ENCODE data around the gene ALG3. TPM values are rescaled to one million over a fixed set of nuclear protein-coding genes. Genes with fewer than 3 reads are reported as not detected.

ALG3 gene
- total RNA-seq, 1 experiment from 2014 or later = 62.2 TPM

DNA sequence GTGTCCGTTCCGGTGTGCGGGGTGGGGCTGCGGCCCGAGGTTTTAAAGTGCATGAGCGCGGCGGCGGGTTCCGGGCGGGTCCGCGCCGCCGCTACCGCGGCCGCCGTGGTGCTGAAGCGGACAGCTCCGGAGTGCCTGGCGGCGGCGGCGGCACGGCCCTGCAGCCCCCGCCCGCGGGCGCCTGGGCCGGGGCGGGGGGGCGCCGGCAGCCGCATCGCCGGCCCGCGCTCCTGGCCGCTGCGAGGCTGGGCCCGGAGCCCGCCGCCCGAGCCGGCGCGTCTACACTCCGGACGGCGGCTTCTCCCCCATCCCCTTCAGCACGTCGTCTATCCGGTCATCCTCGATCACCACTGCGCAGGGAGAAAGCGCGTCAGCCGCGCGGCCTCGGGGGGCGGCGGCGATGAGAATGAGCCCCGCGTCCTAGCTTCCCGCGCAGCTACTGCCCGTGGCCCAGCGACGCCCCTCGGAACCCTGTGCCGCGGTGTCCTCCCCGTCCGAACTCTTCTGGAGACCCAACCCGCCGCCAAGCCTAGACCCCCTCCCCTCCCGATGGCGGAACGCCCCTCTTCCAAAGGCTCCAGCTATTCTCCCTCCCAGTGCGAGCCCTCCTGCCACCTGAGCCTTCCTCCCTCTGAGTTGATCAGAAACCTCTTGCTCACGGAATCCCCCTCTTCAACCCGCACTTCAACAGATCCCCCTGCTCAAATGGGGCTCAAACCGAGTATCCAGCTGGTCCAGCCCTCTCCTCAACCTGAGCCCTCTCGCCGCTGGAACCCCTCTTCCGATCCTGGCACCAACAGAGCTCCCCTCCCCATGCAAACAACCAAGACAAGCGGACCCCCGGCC lies 11.3 kb upstream of the ALG3 start:
- DNase-seq = no peak
- peaks cover 14% of the 10 kb centered on the region; the same call in 1 of the 2 replicates for H3K27me3 ChIP-seq (ENCODE audit: insufficient read depth, low read length)
- TF ChIP-seq, protein P1, sequence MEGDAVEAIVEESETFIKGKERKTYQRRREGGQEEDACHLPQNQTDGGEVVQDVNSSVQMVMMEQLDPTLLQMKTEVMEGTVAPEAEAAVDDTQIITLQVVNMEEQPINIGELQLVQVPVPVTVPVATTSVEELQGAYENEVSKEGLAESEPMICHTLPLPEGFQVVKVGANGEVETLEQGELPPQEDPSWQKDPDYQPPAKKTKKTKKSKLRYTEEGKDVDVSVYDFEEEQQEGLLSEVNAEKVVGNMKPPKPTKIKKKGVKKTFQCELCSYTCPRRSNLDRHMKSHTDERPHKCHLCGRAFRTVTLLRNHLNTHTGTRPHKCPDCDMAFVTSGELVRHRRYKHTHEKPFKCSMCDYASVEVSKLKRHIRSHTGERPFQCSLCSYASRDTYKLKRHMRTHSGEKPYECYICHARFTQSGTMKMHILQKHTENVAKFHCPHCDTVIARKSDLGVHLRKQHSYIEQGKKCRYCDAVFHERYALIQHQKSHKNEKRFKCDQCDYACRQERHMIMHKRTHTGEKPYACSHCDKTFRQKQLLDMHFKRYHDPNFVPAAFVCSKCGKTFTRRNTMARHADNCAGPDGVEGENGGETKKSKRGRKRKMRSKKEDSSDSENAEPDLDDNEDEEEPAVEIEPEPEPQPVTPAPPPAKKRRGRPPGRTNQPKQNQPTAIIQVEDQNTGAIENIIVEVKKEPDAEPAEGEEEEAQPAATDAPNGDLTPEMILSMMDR (conservative IDR thresholded peaks at IDR 0.05) = no peak

More for the DNA sequence above, 11.3 kb upstream of the ALG3 start:
- H3K79me2 ChIP-seq (ENCODE audit: insufficient read depth, low read length) = no peaks in the 10 kb centered on the region
- no peak overlapping the region for H2BK15ac ChIP-seq (ENCODE audit: low read depth, low read length)
- no CpG with 5 or more reads among the region's 91 CpGs for WGBS (ENCODE audit: extremely low coverage, insufficient read length, low lambda C conversion rate)
- Mint-ChIP-seq H3K4me3 (peak overlapping the region; percentile 81 to 86), H3K36me3 (ENCODE audit: insufficient read depth in 1 of 3, low read depth in 3 of 3) (peaks cover 0 to 8% (median 2%) of the 10 kb centered on the region in 3 experiments; a peak in 3 of 7 replicates), H3K27me3 (ENCODE audit: low read depth) (peaks cover 71% of the 10 kb centered on the region), H3K4me1 (peaks cover 19 to 21% of the 10 kb centered on the region in 2 experiments), H3K27ac (peak overlapping the region in 1 of 3 experiments; percentile 12; a peak in 2 of 7 replicates), H3K9me3 (no peaks in the 10 kb centered on the region)
- H3K18ac ChIP-seq (ENCODE audit: insufficient read length, low read depth, low read length) = no peak overlapping the region
- H3K9ac ChIP-seq (ENCODE audit: extremely low read depth, insufficient read length, low read length) = no peak overlapping the region
- H3K23ac ChIP-seq (ENCODE audit: insufficient read length, low read depth, low read length) = no peak overlapping the region
- no peak overlapping the region for H2BK120ac ChIP-seq (ENCODE audit: low read depth, low read length, poor library complexity, severe bottlenecking)
- H2BK12ac ChIP-seq (ENCODE audit: insufficient read length, low read depth, low read length) = no peak overlapping the region
- H3K27ac ChIP-seq (ENCODE audit: insufficient read length, low read depth, low read length) = no peak overlapping the region
- no peaks in the 10 kb centered on the region for H3K9me3 ChIP-seq (ENCODE audit: control insufficient read depth, low read depth, low read length)
- no peaks in the 10 kb centered on the region for H4K20me1 ChIP-seq (ENCODE audit: control insufficient read depth, insufficient read depth, insufficient read length)
- no peak overlapping the region for H4K91ac ChIP-seq (ENCODE audit: insufficient read length, low read depth, low read length)
- H3K56ac ChIP-seq (ENCODE audit: insufficient read length, low read depth, low read length) = no peak overlapping the region
- no peak overlapping the region for H2BK20ac ChIP-seq (ENCODE audit: low read depth, low read length, poor library complexity, severe bottlenecking)
- H2AFZ ChIP-seq (ENCODE audit: low read length) = no peak overlapping the region
- H3K4ac ChIP-seq (ENCODE audit: low read depth, low read length) = no peak overlapping the region
- no peak overlapping the region for H2BK5ac ChIP-seq (ENCODE audit: insufficient read length, low read length)
- no peak overlapping the region for H4K5ac ChIP-seq (ENCODE audit: insufficient read length, low read depth, low read length)
- no peak overlapping the region for H4K8ac ChIP-seq (replicated peaks; ENCODE audit: insufficient read length, low read depth, low read length)
- H3K79me1 ChIP-seq (ENCODE audit: insufficient read depth, low read depth, low read length, poor library complexity, severe bottlenecking) = no peaks in the 10 kb centered on the region
- H3K4me1 ChIP-seq (ENCODE audit: insufficient read depth, low read length) = no peaks in the 10 kb centered on the region
- no peak overlapping the region for H3T11ph ChIP-seq (ENCODE audit: low read length)
- H2AK5ac ChIP-seq (ENCODE audit: insufficient read length, low read length) = no peak overlapping the region
- H3K14ac ChIP-seq (ENCODE audit: insufficient read depth, low read length) = no peak overlapping the region
- H3K4me2 ChIP-seq (ENCODE audit: insufficient read depth, insufficient read length, low read length) = peak overlapping the region; percentile 85
- peaks cover 21% of the 10 kb centered on the region for H3K23me2 ChIP-seq (ENCODE audit: insufficient read length, low read depth, low read length, poor library complexity, severe bottlenecking)
